ENCODE results near the gene TALDO1.

- TF ChIP-seq CTCF (IDR thresholded peaks at IDR 0.05 in 8 of 11, conservative IDR thresholded peaks at IDR 0.05 in 3 of 11) (no peak), POLR2AphosphoS5 (IDR thresholded peaks at IDR 0.05) (no peak), POLR2A (IDR thresholded peaks at IDR 0.05) (no peak)
Measured at GRCh38 chr11:793556-793955, 46.3 kb downstream of the TALDO1 start.

All from spleen (tissue), 7 donors.